Measurements from ENCODE around the gene KRT33A. TPM values are rescaled to one million over a fixed set of nuclear protein-coding genes. Genes with fewer than 3 reads are reported as not detected.

The KRT33A gene
- polyA plus RNA-seq, 3 donors = not detected

- no peak for DNase-seq (ENCODE audit: extremely low read depth in 1 of 11, low read depth in 9 of 11, low spot score in 4 of 11)
These were observed 34.7 kb downstream of the KRT33A start for GRCh38 chr17:41315814-41316445.

- DNase-seq (ENCODE audit: extremely low read depth in 1 of 11, low read depth in 9 of 11, low spot score in 4 of 11) = no peak
These were observed 35.3 kb downstream of the KRT33A start, which contains the start of gene KRTAP17-1 for GRCh38 chr17:41315204-41315794. KRTAP17-1 (minus strand) TSS chr17:41315710; CDS start chr17:41315650, 60 bp downstream.

- DNase-seq (ENCODE audit: extremely low read depth in 1 of 11, low read depth in 9 of 11, low spot score in 4 of 11) = no peak
These were observed 39.5 kb downstream of the KRT33A start for GRCh38 chr17:41311111-41311510.

- DNase-seq (ENCODE audit: extremely low read depth in 1 of 11, low read depth in 9 of 11, low spot score in 4 of 11) = no peak
These were observed 41.7 kb downstream of the KRT33A start, which contains the start of gene KRTAP16-1 for GRCh38 chr17:41308918-41309359. KRTAP16-1 (minus strand) TSS chr17:41309309; CDS start chr17:41309253, 56 bp downstream.

GRCh38 chr17:41308251-41308917 lies 42.2 kb downstream of the KRT33A start:
- no peak for DNase-seq (ENCODE audit: extremely low read depth in 1 of 11, low read depth in 9 of 11, low spot score in 4 of 11)

GRCh38 chr17:41307647-41308046 lies 43.0 kb downstream of the KRT33A start:
- no peak for DNase-seq (ENCODE audit: extremely low read depth in 1 of 11, low read depth in 9 of 11, low spot score in 4 of 11)

- DNase-seq (ENCODE audit: extremely low read depth in 1 of 11, low read depth in 9 of 11, low spot score in 4 of 11) = no peak
These were observed 46.5 kb downstream of the KRT33A start for GRCh38 chr17:41304091-41304490.

GRCh38 chr17:41302981-41303380 lies 47.6 kb downstream of the KRT33A start:
- DNase-seq (ENCODE audit: extremely low read depth in 1 of 11, low read depth in 9 of 11, low spot score in 4 of 11) = no peak

- DNase-seq (ENCODE audit: extremely low read depth in 1 of 11, low read depth in 9 of 11, low spot score in 4 of 11) = no peak
These were observed 48.4 kb downstream of the KRT33A start, which contains the start of gene KRTAP29-1 for GRCh38 chr17:41301916-41302901. KRTAP29-1 (minus strand) TSS chr17:41302851; CDS start chr17:41302851, 0 bp downstream.

GRCh38 chr17:41301204-41301790 lies 49.3 kb downstream of the KRT33A start:
- no peak for DNase-seq (ENCODE audit: extremely low read depth in 1 of 11, low read depth in 9 of 11, low spot score in 4 of 11)

- DNase-seq (ENCODE audit: extremely low read depth in 1 of 11, low read depth in 9 of 11, low spot score in 4 of 11) = no peak
These were observed 52.0 kb downstream of the KRT33A start for GRCh38 chr17:41298458-41299135.

- DNase-seq (ENCODE audit: extremely low read depth in 1 of 11, low read depth in 9 of 11, low spot score in 4 of 11) = no peak
These were observed 53.8 kb downstream of the KRT33A start for GRCh38 chr17:41296846-41297245.

Other genes with a start within 250 kb of the KRT33A start
- not detected for gene KRTAP4-16, start 248.6 kb downstream of the KRT33A start, polyA plus RNA-seq (ENCODE audit: insufficient read length in 3 of 3)
- gene KRTAP4-9, start 245.4 kb downstream of the KRT33A start, polyA plus RNA-seq (ENCODE audit: insufficient read length in 3 of 3) = not detected
- gene KRTAP4-11, start 232.5 kb downstream of the KRT33A start, polyA plus RNA-seq (ENCODE audit: insufficient read length in 3 of 3) = not detected
- gene KRTAP4-12, start 226.6 kb downstream of the KRT33A start, polyA plus RNA-seq (ENCODE audit: insufficient read length in 3 of 3) = not detected
- gene KRTAP4-6, start 210.3 kb downstream of the KRT33A start, polyA plus RNA-seq (ENCODE audit: insufficient read length in 3 of 3) = not detected
- not detected for gene KRTAP4-5, start 201.0 kb downstream of the KRT33A start, polyA plus RNA-seq (ENCODE audit: insufficient read length in 3 of 3)
- gene KRTAP4-4, start 190.1 kb downstream of the KRT33A start, polyA plus RNA-seq (ENCODE audit: insufficient read length in 3 of 3) = not detected
- gene KRTAP4-3, start 182.6 kb downstream of the KRT33A start, polyA plus RNA-seq (ENCODE audit: insufficient read length in 3 of 3) = not detected
- not detected for gene KRTAP4-2, start 172.6 kb downstream of the KRT33A start, polyA plus RNA-seq (ENCODE audit: insufficient read length in 3 of 3)
- gene KRTAP4-1, start 165.9 kb downstream of the KRT33A start, polyA plus RNA-seq (ENCODE audit: insufficient read length in 3 of 3) = not detected
- not detected for gene KRTAP9-1, start 160.9 kb downstream of the KRT33A start, polyA plus RNA-seq (ENCODE audit: insufficient read length in 3 of 3)
- gene KRTAP9-2, start 124.2 kb downstream of the KRT33A start, polyA plus RNA-seq (ENCODE audit: insufficient read length in 3 of 3) = not detected
- gene KRTAP9-3, start 118.4 kb downstream of the KRT33A start, polyA plus RNA-seq (ENCODE audit: insufficient read length in 3 of 3) = not detected
- not detected for gene KRTAP9-8, start 112.8 kb downstream of the KRT33A start, polyA plus RNA-seq (ENCODE audit: insufficient read length in 3 of 3)
- not detected for gene KRTAP9-4, start 101.1 kb downstream of the KRT33A start, polyA plus RNA-seq (ENCODE audit: insufficient read length in 3 of 3)
- not detected for gene KRTAP9-9, start 95.4 kb downstream of the KRT33A start, polyA plus RNA-seq (ENCODE audit: insufficient read length in 3 of 3)
- gene KRTAP9-6, start 85.5 kb downstream of the KRT33A start, polyA plus RNA-seq (ENCODE audit: insufficient read length in 3 of 3) = under 1 TPM in 1 of 3 donors, not detected in 2; 0.19 TPM
- gene KRTAP9-7, start 75.1 kb downstream of the KRT33A start, polyA plus RNA-seq (ENCODE audit: insufficient read length in 3 of 3) = not detected
- gene KRTAP29-1, start 48.0 kb downstream of the KRT33A start, polyA plus RNA-seq (ENCODE audit: insufficient read length in 3 of 3) = not detected
- gene KRTAP16-1, start 41.5 kb downstream of the KRT33A start, polyA plus RNA-seq (ENCODE audit: insufficient read length in 3 of 3) = not detected
- under 1 TPM in 1 of 3 donors, not detected in 2; 0.17 TPM for gene KRTAP17-1, start 35.1 kb downstream of the KRT33A start, polyA plus RNA-seq (ENCODE audit: insufficient read length in 3 of 3)
- not detected for gene KRT33B, start 19.0 kb upstream of the KRT33A start, polyA plus RNA-seq (ENCODE audit: insufficient read length in 3 of 3)
- gene KRT34, start 31.5 kb upstream of the KRT33A start, polyA plus RNA-seq (ENCODE audit: insufficient read length in 3 of 3) = not detected
- gene KRT31, start 46.8 kb upstream of the KRT33A start, polyA plus RNA-seq (ENCODE audit: insufficient read length in 3 of 3) = not detected
- not detected for gene KRT37, start 73.8 kb upstream of the KRT33A start, polyA plus RNA-seq (ENCODE audit: insufficient read length in 3 of 3)
- not detected for gene KRT38, start 90.2 kb upstream of the KRT33A start, polyA plus RNA-seq (ENCODE audit: insufficient read length in 3 of 3)
- not detected for gene KRT32, start 116.6 kb upstream of the KRT33A start, polyA plus RNA-seq (ENCODE audit: insufficient read length in 3 of 3)
- not detected for gene KRT35, start 130.3 kb upstream of the KRT33A start, polyA plus RNA-seq (ENCODE audit: insufficient read length in 3 of 3)
- not detected for gene KRT36, start 139.1 kb upstream of the KRT33A start, polyA plus RNA-seq (ENCODE audit: insufficient read length in 3 of 3)
- under 1 TPM; 0.20 to 0.42 (median 0.33) TPM for gene KRT13, start 154.8 kb upstream of the KRT33A start, polyA plus RNA-seq (ENCODE audit: insufficient read length in 3 of 3)
- 1 to 10 TPM in 1 of 3 donors, under 1 TPM in 2; 0.51 to 2.0 (median 0.72) TPM for gene KRT15, start 168.1 kb upstream of the KRT33A start, polyA plus RNA-seq (ENCODE audit: insufficient read length in 3 of 3)
- 100 to 1,000 TPM; 155 to 178 (median 173) TPM for gene KRT19, start 177.5 kb upstream of the KRT33A start, polyA plus RNA-seq (ENCODE audit: insufficient read length in 3 of 3)
- under 1 TPM in 1 of 3 donors, not detected in 2; 0.07 TPM for gene KRT9, start 221.2 kb upstream of the KRT33A start, polyA plus RNA-seq (ENCODE audit: insufficient read length in 3 of 3)
- under 1 TPM in 1 of 3 donors, not detected in 2; 0.39 TPM for gene KRT14, start 236.1 kb upstream of the KRT33A start, polyA plus RNA-seq (ENCODE audit: insufficient read length in 3 of 3)